HL-60 (cell line): Measurements from ENCODE around the gene CBR4.

ENCODE experiments used
- GABPA ChIP-seq: IDR thresholded peaks from 2 replicates; pipeline ENCODE4 v1.6.1; 2012; ENCODE audit warnings: low read depth
- POLR2AphosphoS5 ChIP-seq: IDR thresholded peaks from 2 replicates; pipeline ENCODE4 v1.6.1; 2012; ENCODE audit warnings: low read depth
- SPI1 ChIP-seq: IDR thresholded peaks from 2 replicates; pipeline ENCODE4 v1.6.1; 2012; ENCODE audit warnings: low read depth, mild to moderate bottlenecking, borderline replicate concordance
- TF ChIP-seq, protein P1 (sequence below): IDR thresholded peaks from 2 replicates; pipeline ENCODE4 v1.6.1; 2012; ENCODE audit warnings: low read depth; ENCODE audit not compliant: insufficient replicate concordance
- TF ChIP-seq, protein P2 (sequence below): IDR thresholded peaks from one replicate; pipeline ENCODE4 v1.5.1; 2011; ENCODE audit warnings: low read length, control low read depth, inconsistent platforms; ENCODE audit not compliant: insufficient read depth

DNA sequence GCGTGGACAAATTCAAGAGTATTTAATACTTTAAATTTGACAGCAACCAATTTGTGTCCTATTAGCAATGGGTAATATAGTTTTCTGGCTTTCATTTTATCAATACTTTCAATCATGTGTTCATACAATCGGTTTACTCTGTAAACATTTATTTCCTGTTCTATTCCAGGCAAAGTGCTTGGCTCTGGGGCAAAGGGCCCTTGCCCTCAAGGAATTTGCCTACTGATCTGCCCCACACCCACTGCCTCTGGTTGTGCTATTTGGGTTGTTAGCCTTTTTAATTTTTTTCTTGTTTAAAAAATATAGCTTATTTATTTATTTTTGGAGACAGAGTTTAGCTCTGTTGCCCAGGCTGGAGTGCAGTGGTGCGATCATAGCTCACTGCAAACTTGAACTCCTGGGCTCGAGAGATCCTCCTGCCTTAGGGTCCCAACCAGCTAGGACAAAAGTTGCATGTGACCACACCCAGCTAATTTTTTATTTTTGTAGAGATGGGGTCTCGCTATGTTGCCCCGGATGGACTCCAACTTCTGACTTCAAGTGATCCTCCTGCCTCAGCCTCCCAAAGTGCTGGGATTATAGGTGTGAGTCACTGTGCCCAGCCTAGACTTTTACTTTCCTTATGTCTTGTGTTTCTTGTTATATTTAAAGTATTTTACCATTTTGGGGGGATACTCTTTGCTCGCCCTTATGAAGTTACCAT lies 30.7 kb upstream of the CBR4 start:
- TF ChIP-seq, protein P1, sequence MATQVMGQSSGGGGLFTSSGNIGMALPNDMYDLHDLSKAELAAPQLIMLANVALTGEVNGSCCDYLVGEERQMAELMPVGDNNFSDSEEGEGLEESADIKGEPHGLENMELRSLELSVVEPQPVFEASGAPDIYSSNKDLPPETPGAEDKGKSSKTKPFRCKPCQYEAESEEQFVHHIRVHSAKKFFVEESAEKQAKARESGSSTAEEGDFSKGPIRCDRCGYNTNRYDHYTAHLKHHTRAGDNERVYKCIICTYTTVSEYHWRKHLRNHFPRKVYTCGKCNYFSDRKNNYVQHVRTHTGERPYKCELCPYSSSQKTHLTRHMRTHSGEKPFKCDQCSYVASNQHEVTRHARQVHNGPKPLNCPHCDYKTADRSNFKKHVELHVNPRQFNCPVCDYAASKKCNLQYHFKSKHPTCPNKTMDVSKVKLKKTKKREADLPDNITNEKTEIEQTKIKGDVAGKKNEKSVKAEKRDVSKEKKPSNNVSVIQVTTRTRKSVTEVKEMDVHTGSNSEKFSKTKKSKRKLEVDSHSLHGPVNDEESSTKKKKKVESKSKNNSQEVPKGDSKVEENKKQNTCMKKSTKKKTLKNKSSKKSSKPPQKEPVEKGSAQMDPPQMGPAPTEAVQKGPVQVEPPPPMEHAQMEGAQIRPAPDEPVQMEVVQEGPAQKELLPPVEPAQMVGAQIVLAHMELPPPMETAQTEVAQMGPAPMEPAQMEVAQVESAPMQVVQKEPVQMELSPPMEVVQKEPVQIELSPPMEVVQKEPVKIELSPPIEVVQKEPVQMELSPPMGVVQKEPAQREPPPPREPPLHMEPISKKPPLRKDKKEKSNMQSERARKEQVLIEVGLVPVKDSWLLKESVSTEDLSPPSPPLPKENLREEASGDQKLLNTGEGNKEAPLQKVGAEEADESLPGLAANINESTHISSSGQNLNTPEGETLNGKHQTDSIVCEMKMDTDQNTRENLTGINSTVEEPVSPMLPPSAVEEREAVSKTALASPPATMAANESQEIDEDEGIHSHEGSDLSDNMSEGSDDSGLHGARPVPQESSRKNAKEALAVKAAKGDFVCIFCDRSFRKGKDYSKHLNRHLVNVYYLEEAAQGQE: no peak
- TF ChIP-seq, protein P2, sequence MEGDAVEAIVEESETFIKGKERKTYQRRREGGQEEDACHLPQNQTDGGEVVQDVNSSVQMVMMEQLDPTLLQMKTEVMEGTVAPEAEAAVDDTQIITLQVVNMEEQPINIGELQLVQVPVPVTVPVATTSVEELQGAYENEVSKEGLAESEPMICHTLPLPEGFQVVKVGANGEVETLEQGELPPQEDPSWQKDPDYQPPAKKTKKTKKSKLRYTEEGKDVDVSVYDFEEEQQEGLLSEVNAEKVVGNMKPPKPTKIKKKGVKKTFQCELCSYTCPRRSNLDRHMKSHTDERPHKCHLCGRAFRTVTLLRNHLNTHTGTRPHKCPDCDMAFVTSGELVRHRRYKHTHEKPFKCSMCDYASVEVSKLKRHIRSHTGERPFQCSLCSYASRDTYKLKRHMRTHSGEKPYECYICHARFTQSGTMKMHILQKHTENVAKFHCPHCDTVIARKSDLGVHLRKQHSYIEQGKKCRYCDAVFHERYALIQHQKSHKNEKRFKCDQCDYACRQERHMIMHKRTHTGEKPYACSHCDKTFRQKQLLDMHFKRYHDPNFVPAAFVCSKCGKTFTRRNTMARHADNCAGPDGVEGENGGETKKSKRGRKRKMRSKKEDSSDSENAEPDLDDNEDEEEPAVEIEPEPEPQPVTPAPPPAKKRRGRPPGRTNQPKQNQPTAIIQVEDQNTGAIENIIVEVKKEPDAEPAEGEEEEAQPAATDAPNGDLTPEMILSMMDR: no peak
- TF ChIP-seq POLR2AphosphoS5 (no peak), GABPA (no peak), SPI1 (no peak)
